Prostate gland (tissue), 2 donors: ENCODE data around the gene DSCAML1. TPM values are rescaled to one million over a fixed set of nuclear protein-coding genes. Genes with fewer than 3 reads are reported as not detected.

ENCODE experiments used
- DNase-seq: peaks from one replicate; pipeline ENCODE4 v3.0.0-alpha.2; 2019; ENCODE audit warnings: low spot score
- H3K27ac ChIP-seq, 2 donors: fragments of 200-600 bp; sonication (generic); 2 replicates each; pipeline ENCODE4 v1.5.1; 2017 to 2019
- H3K27me3 ChIP-seq: fragments of 200-600 bp; sonication (generic); replicated peaks from 2 replicates; pipeline ENCODE4 v1.5.1; 2019; ENCODE audit not compliant: insufficient read depth
- H3K36me3 ChIP-seq, 2 donors: fragments of 200-600 bp; sonication (generic); 1 replicate in 1 of 2; 2 replicates in 1 of 2; pipeline versions ENCODE4 v1.5.1 to v1.8.1; 2017 to 2019
- H3K4me1 ChIP-seq: fragments of 200-600 bp; sonication (generic); replicated peaks from 2 replicates; pipeline ENCODE4 v1.5.1; 2019
- H3K4me3 ChIP-seq, 2 donors: fragments of 200-600 bp; sonication (generic); 2 replicates each; pipeline ENCODE4 v1.5.1; 2017 to 2019
- H3K9me3 ChIP-seq: fragments of 200-600 bp; sonication (generic); 2 replicates; pipeline ENCODE4 v1.5.1; 2017
- CTCF ChIP-seq, 4 experiments: fragments of 200-600 bp in 2 of 4; fragments of 450-650 bp in 2 of 4; sonication (generic) in 2 of 4; IDR thresholded peaks; 1 replicate in 3 of 4; 2 replicates in 1 of 4; pipeline ENCODE4 v1.5.1; 2016 to 2019; ENCODE audit warnings: antibody characterized with exemption in 4 of 4, mild to moderate bottlenecking in 2 of 4, moderate library complexity in 2 of 4
- POLR2A ChIP-seq: fragments of 450-650 bp; IDR thresholded peaks from one replicate; pipeline ENCODE4 v1.6.1; 2016; ENCODE audit warnings: antibody characterized with exemption, mild to moderate bottlenecking
- POLR2AphosphoS5 ChIP-seq: sonication (generic); formaldehyde crosslinking; IDR thresholded peaks from one replicate; pipeline ENCODE4 v1.6.1; 2017; ENCODE audit warnings: antibody characterized with exemption
- WGBS: methylation state at CpG from one replicate; pipeline ENCODE4 v1.1.5; 2018; 5-methylcytosine and 5-hydroxymethylcytosine counted together
- intact Hi-C: fragments of 100-400 bp; cut with DNase I; formaldehyde crosslinking; loops from one replicate; pipeline ENCODE4 v1.14.2; 2022
- total RNA-seq, 2 donors: library from RNA; depleted of rRNA; stranded (reverse); fragments of >200 nt; gene quantifications; one replicate each; pipeline ENCODE4 v1.1.0, GENCODE V29; 2016

The DSCAML1 gene
- total RNA-seq, 2 donors from 2014 or later: 0.14 to 2.8 TPM

GRCh38 chr11:117626576-117626975 is 170.4 kb downstream of the DSCAML1 start:
- DNase-seq: no peak
- TF ChIP-seq POLR2AphosphoS5: no peak
- no peak for TF ChIP-seq POLR2A
- TF ChIP-seq CTCF (IDR thresholded peaks at IDR 0.05): no peak
- Histone ChIP-seq H3K4me3 (no peak overlapping the region), H3K9me3 (no peaks in the 10 kb centered on the region), H3K36me3 (no peaks in the 10 kb centered on the region), H3K27me3 (no peaks in the 10 kb centered on the region), H3K27ac (no peak overlapping the region), H3K4me1 (no peaks in the 10 kb centered on the region)
- 87% methylated on average over 9 of the region's 9 CpGs for WGBS
- intact Hi-C loops: no loop called here

GRCh38 chr11:117625237-117625636 is 171.8 kb downstream of the DSCAML1 start:
- 69% methylated on average over 4 of the region's 4 CpGs for WGBS
- no peak overlapping the region for H3K27ac ChIP-seq
- no peaks in the 10 kb centered on the region for H3K4me1 ChIP-seq
- H3K27me3 ChIP-seq: no peaks in the 10 kb centered on the region
- no peaks in the 10 kb centered on the region for H3K36me3 ChIP-seq
- no peak for TF ChIP-seq POLR2AphosphoS5
- TF ChIP-seq POLR2A: no peak
- no peak for TF ChIP-seq CTCF (IDR thresholded peaks at IDR 0.05)
- intact Hi-C loops: no loop called here
- no peak overlapping the region for H3K4me3 ChIP-seq
- DNase-seq: no peak
- no peaks in the 10 kb centered on the region for H3K9me3 ChIP-seq

GRCh38 chr11:117623831-117624271 is 173.2 kb downstream of the DSCAML1 start:
- intact Hi-C loops: no loop called here
- TF ChIP-seq CTCF (IDR thresholded peaks at IDR 0.05): no peak
- no peak for TF ChIP-seq POLR2A
- TF ChIP-seq POLR2AphosphoS5: no peak
- Histone ChIP-seq H3K9me3 (no peaks in the 10 kb centered on the region), H3K4me1 (no peaks in the 10 kb centered on the region), H3K27ac (no peak overlapping the region), H3K36me3 (no peaks in the 10 kb centered on the region), H3K27me3 (no peaks in the 10 kb centered on the region), H3K4me3 (no peak overlapping the region)
- 58% methylated on average over 2 of the region's 2 CpGs for WGBS
- DNase-seq: no peak

- no peaks in the 10 kb centered on the region for H3K4me1 ChIP-seq
- H3K27me3 ChIP-seq: no peaks in the 10 kb centered on the region
- intact Hi-C loops: no loop called here
- no peak overlapping the region for H3K4me3 ChIP-seq
- no peaks in the 10 kb centered on the region for H3K9me3 ChIP-seq
- no peak overlapping the region for H3K27ac ChIP-seq
- no peaks in the 10 kb centered on the region for H3K36me3 ChIP-seq
- DNase-seq: no peak
- TF ChIP-seq POLR2AphosphoS5: no peak
- TF ChIP-seq CTCF (IDR thresholded peaks at IDR 0.05): peak in 1 of 4 experiments; percentile 6
- no peak for TF ChIP-seq POLR2A
Measured at GRCh38 chr11:117621226-117621625, 175.8 kb downstream of the DSCAML1 start.

GRCh38 chr11:117620659-117621058 is 176.4 kb downstream of the DSCAML1 start:
- no peaks in the 10 kb centered on the region for H3K4me1 ChIP-seq
- no peak overlapping the region for H3K4me3 ChIP-seq
- H3K27me3 ChIP-seq: no peaks in the 10 kb centered on the region
- H3K36me3 ChIP-seq: no peaks in the 10 kb centered on the region
- TF ChIP-seq POLR2A (no peak), POLR2AphosphoS5 (no peak), CTCF (IDR thresholded peaks at IDR 0.05) (no peak)
- H3K9me3 ChIP-seq: no peaks in the 10 kb centered on the region
- no peak for DNase-seq
- intact Hi-C loops: no loop called here
- 100% methylated on average over 1 of the region's 1 CpG for WGBS
- no peak overlapping the region for H3K27ac ChIP-seq
